Measurements from ENCODE around the gene LIPT2. TPM values are rescaled to one million over a fixed set of nuclear protein-coding genes. Genes with fewer than 3 reads are reported as not detected.

LIPT2 gene
- total and polyA plus RNA-seq, 2 donors from 2014 or later = 4.0 to 8.9 TPM

DNA sequence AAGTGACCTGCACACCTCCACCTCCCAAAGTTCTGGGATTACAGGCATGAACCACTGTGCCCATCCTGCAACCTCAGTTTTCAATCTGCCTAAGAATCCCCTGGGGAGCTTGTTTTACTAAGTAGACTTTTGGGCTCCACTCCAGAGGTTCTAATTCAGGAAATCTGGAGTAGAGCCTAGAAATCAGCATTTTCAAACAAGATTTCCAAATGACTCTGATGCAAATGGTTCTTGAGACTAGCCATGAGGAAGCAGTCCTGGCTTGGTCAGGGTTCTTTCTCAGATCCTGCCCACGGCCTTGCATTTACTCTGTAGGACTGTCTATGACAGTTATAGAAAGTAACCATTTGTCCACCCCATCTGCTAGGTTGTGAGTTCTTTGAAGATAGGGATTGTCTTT lies 24.6 kb downstream of the LIPT2 start:
- intact Hi-C loops (cut with DNase I) = no loop called here
- FAIRE-seq = no peak
- TF ChIP-seq, protein P1, sequence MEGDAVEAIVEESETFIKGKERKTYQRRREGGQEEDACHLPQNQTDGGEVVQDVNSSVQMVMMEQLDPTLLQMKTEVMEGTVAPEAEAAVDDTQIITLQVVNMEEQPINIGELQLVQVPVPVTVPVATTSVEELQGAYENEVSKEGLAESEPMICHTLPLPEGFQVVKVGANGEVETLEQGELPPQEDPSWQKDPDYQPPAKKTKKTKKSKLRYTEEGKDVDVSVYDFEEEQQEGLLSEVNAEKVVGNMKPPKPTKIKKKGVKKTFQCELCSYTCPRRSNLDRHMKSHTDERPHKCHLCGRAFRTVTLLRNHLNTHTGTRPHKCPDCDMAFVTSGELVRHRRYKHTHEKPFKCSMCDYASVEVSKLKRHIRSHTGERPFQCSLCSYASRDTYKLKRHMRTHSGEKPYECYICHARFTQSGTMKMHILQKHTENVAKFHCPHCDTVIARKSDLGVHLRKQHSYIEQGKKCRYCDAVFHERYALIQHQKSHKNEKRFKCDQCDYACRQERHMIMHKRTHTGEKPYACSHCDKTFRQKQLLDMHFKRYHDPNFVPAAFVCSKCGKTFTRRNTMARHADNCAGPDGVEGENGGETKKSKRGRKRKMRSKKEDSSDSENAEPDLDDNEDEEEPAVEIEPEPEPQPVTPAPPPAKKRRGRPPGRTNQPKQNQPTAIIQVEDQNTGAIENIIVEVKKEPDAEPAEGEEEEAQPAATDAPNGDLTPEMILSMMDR (IDR thresholded peaks at IDR 0.05; ENCODE audit: borderline replicate concordance, extremely low read depth, insufficient read depth) = no peak

DNA sequence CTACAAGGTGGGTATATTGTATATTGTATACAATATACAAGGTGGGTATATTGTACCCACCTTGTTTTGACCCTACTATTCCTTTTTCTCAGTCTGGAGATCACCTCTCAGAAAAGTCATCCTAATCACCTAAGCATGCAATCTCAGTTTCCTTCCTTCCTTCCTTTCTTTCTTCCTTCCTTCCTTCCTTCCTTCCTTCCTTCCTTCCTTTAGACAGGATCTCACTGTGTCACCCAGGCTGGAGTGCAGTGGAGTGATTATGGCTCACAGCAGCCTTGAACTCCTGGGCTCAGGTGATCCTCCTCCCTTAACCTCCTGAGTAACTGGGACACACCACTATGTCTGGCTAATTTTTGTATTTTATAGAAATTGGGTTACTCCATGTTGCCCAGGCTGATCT lies 25.0 kb downstream of the LIPT2 start:
- DNase-seq (no peak), FAIRE-seq (no peak)
- Histone ChIP-seq H3K4me3 (ENCODE audit: low read length in 3 of 3) (no peak overlapping the region), H3K9me3 (ENCODE audit: control insufficient read depth in 2 of 3, insufficient read depth in 1 of 3, low read length in 3 of 3) (no peaks in the 10 kb centered on the region), H3K9ac (ENCODE audit: low read length in 3 of 3) (no peak overlapping the region), H3K4me1 (ENCODE audit: control insufficient read depth in 2 of 3, insufficient read depth in 2 of 3, low read depth in 1 of 3, low read length in 3 of 3) (peaks cover 0 to 19% (median 7%) of the 10 kb centered on the region in 3 donors), H3K27me3 (ENCODE audit: control insufficient read depth, insufficient read depth, low read length) (no peaks in the 10 kb centered on the region), H3K36me3 (ENCODE audit: control insufficient read depth in 2 of 3, insufficient read depth in 3 of 3, low read length in 3 of 3) (no peaks in the 10 kb centered on the region), H3K27ac (ENCODE audit: low read depth in 2 of 2, low read length in 2 of 2) (no peak overlapping the region)
- TF ChIP-seq, protein P1 (IDR thresholded peaks at IDR 0.05; ENCODE audit: borderline replicate concordance, extremely low read depth, insufficient read depth) = no peak
- intact Hi-C loops (cut with DNase I) = no loop called here

More for the DNA sequence above, 24.6 kb downstream of the LIPT2 start:
- H3K27ac ChIP-seq (ENCODE audit: low read depth in 2 of 2, low read length in 2 of 2) = no peak overlapping the region
- peaks cover 0 to 19% (median 7%) of the 10 kb centered on the region in 3 donors for H3K4me1 ChIP-seq (ENCODE audit: control insufficient read depth in 2 of 3, insufficient read depth in 2 of 3, low read depth in 1 of 3, low read length in 3 of 3)
- DNase-seq = no peak
- H3K4me3 ChIP-seq (ENCODE audit: low read length in 3 of 3) = no peak overlapping the region
- H3K9ac ChIP-seq (ENCODE audit: low read length in 3 of 3) = no peak overlapping the region
- H3K27me3 ChIP-seq (ENCODE audit: control insufficient read depth, insufficient read depth, low read length) = no peaks in the 10 kb centered on the region
- H3K9me3 ChIP-seq (ENCODE audit: control insufficient read depth in 2 of 3, insufficient read depth in 1 of 3, low read length in 3 of 3) = no peaks in the 10 kb centered on the region
- H3K36me3 ChIP-seq (ENCODE audit: control insufficient read depth in 2 of 3, insufficient read depth in 3 of 3, low read length in 3 of 3) = no peaks in the 10 kb centered on the region

DNA sequence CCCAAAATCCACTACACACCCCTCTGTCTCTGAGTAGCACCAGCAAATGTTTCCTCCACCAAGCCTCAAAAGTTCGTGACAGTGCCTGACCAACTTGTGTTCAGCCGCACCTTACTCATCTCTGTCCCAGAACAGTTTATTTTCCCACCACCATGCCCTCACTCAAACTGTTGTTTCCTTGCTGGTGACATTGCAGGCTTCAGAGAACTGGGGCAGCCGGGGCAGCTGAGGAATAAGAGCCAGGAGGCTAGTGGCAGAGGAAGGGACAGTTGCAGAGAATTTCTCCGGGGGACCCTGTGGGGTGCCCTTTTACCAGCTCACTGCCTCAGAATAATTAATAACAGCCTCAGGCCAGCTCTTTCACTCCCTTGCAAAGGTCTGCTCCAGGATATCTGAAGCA lies 25.5 kb downstream of the LIPT2 start:
- no peak for DNase-seq
- intact Hi-C loops (cut with DNase I) = no loop called here

More for the DNA sequence above, 25.5 kb downstream of the LIPT2 start:
- Histone ChIP-seq H3K4me3 (ENCODE audit: low read length in 3 of 3) (peak overlapping the region; percentile 9 to 83 (median 39)), H3K27me3 (ENCODE audit: control insufficient read depth, insufficient read depth, low read length) (no peaks in the 10 kb centered on the region), H3K9me3 (ENCODE audit: control insufficient read depth in 2 of 3, insufficient read depth in 1 of 3, low read length in 3 of 3) (no peaks in the 10 kb centered on the region), H3K4me1 (ENCODE audit: control insufficient read depth in 2 of 3, insufficient read depth in 2 of 3, low read depth in 1 of 3, low read length in 3 of 3) (peaks cover 0 to 19% (median 7%) of the 10 kb centered on the region in 3 donors), H3K9ac (ENCODE audit: low read length in 3 of 3) (no peak overlapping the region), H3K27ac (ENCODE audit: low read depth in 2 of 2, low read length in 2 of 2) (peak overlapping the region; percentile 64 to 71), H3K36me3 (ENCODE audit: control insufficient read depth in 2 of 3, insufficient read depth in 3 of 3, low read length in 3 of 3) (no peaks in the 10 kb centered on the region)
- FAIRE-seq = no peak
- TF ChIP-seq, protein P1 (IDR thresholded peaks at IDR 0.05; ENCODE audit: borderline replicate concordance, extremely low read depth, insufficient read depth) = no peak
